ENCODE results near the gene RASSF5. TPM values are rescaled to one million over a fixed set of nuclear protein-coding genes. Genes with fewer than 3 reads are reported as not detected.
"Not testable (repeated sequence)": the region's sequence is repeated elsewhere in the genome, so short reads cannot be mapped to it uniquely, and the experiment has no call there.

The RASSF5 gene
- total RNA-seq, 1 donor from 2014 or later = 116 TPM

GRCh38 chr1:206608108-206608698, 100.9 kb downstream of the RASSF5 start:
- Mint-ChIP-seq H3K4me3 (no peak overlapping the region), H3K27ac (peak overlapping the region; percentile 86), H3K4me1 (peaks cover 30% of the 10 kb centered on the region), H3K9me3 (no peaks in the 10 kb centered on the region), H3K27me3 (no peaks in the 10 kb centered on the region), H3K36me3 (ENCODE audit: low read depth) (peaks cover 69% of the 10 kb centered on the region)
- POLR2A ChIA-PET = no interaction called here
- intact Hi-C loops (cut with micrococcal nuclease) = loop anchor here (1.0 kb wide), 2 partner anchors 56 to 374 kb away; no protein-coding TSS in a partner anchor
- peak; percentile 32 for DNase-seq
- TF ChIP-seq, protein P1, sequence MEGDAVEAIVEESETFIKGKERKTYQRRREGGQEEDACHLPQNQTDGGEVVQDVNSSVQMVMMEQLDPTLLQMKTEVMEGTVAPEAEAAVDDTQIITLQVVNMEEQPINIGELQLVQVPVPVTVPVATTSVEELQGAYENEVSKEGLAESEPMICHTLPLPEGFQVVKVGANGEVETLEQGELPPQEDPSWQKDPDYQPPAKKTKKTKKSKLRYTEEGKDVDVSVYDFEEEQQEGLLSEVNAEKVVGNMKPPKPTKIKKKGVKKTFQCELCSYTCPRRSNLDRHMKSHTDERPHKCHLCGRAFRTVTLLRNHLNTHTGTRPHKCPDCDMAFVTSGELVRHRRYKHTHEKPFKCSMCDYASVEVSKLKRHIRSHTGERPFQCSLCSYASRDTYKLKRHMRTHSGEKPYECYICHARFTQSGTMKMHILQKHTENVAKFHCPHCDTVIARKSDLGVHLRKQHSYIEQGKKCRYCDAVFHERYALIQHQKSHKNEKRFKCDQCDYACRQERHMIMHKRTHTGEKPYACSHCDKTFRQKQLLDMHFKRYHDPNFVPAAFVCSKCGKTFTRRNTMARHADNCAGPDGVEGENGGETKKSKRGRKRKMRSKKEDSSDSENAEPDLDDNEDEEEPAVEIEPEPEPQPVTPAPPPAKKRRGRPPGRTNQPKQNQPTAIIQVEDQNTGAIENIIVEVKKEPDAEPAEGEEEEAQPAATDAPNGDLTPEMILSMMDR (IDR thresholded peaks at IDR 0.05) = peak; percentile 29
- no peak for ATAC-seq (ENCODE audit: low read depth)
- CTCF ChIA-PET = interaction anchor here (0.5 to 4.6 kb wide), 12 partner anchors 15 to 374 kb away, joined by 3 to 23 read pairs (median 4); no protein-coding TSS in a partner anchor

DNA sequence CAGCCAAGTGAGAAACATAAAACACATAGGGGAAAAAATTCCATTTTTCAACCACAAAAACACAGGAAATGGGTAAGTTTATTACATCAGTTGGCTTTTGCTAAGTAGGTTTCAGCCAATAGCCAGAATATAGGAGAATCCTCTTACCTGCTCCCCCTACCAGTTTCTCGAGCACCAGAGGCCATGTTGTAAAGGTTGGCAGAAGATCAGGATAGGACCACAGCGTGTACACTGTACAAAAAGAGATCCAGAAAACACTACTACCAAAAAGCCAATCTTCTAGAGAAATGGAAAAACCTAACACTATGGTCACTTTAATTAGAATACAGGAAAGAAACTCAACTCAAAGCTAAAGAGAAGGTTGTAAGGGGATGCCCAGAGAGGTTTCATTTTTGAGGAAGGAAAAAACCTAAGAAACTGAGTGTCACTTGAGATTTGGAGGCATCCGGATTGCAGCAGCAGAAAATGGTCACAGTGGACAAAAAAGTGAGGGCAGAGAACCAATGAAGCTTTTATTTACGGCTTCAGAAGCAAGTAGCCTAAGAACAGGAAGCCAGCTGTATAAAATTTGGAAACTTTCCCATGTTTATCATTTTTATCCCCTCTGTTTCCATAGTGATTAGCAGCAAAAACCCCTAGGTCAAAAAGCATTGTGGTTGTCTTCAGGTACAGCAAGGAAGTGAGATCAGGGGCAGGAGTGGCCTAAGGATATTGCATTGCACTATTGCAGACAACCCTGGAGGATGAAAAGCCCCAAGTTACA, 102.1 kb downstream of the RASSF5 start:
- no peaks in the 10 kb centered on the region for H3K9me3 Mint-ChIP-seq
- no peaks in the 10 kb centered on the region for H3K27me3 Mint-ChIP-seq
- peak overlapping the region; percentile 30 for H3K4me3 Mint-ChIP-seq
- ChIA-PET CTCF (interaction anchor here (0.9 to 4.6 kb wide), 11 partner anchors 17 to 890 kb away, joined by 3 to 23 read pairs (median 4); no protein-coding TSS in a partner anchor), POLR2A (interaction anchor here (0.7 to 3.5 kb wide), 2 partner anchors 65 to 138 kb away, joined by 3 to 15 read pairs; partner anchors contain the start of gene IKBKE)
- intact Hi-C loops (cut with micrococcal nuclease) = no loop called here
- H3K27ac Mint-ChIP-seq = peak overlapping the region; percentile 86
- TF ChIP-seq, protein P1 (IDR thresholded peaks at IDR 0.05) = no peak
- peaks cover 58% of the 10 kb centered on the region for H3K36me3 Mint-ChIP-seq (ENCODE audit: low read depth)
- ATAC-seq (ENCODE audit: low read depth) (no peak), DNase-seq (no peak)
- H3K4me1 Mint-ChIP-seq = peaks cover 30% of the 10 kb centered on the region

- peak; percentile 95 for DNase-seq
- ATAC-seq (ENCODE audit: low read depth) = peak; percentile 98
- Mint-ChIP-seq H3K4me1 (peaks cover 30% of the 10 kb centered on the region), H3K27ac (peak within 1 kb of the TSS; percentile 97), H3K4me3 (peak within 1 kb of the TSS; percentile 96), H3K27me3 (no peaks in the 10 kb centered on the region), H3K36me3 (ENCODE audit: low read depth) (peaks cover 33% of the 10 kb centered on the region), H3K9me3 (no peaks in the 10 kb centered on the region)
- CTCF ChIA-PET = interaction anchor here (0.5 to 4.6 kb wide), 13 partner anchors 16 to 321 kb away, joined by 3 to 23 read pairs (median 5); partner anchors contain the start of genes DYRK3 and IKBKE
- TF ChIP-seq, protein P1 (IDR thresholded peaks at IDR 0.05) = peak; percentile 72
- intact Hi-C loops (cut with micrococcal nuclease) = loop anchor here (1.0 to 5.0 kb wide), 7 partner anchors 23 to 440 kb away; partner anchors contain the start of genes DYRK3, PFKFB2 and YOD1
- POLR2A ChIA-PET = interaction anchor here (0.6 to 3.5 kb wide), 19 partner anchors 9 to 438 kb away, joined by 3 to 15 read pairs (median 5); partner anchors contain the start of genes DYRK3 and IKBKE
These were observed 105.0 kb downstream of the RASSF5 start, which contains the start of gene EIF2D for GRCh38 chr1:206612129-206612876. Gene EIF2D (minus strand): TSS chr1:206612465. CDS start chr1:206612342, 123 bp downstream.

DNA sequence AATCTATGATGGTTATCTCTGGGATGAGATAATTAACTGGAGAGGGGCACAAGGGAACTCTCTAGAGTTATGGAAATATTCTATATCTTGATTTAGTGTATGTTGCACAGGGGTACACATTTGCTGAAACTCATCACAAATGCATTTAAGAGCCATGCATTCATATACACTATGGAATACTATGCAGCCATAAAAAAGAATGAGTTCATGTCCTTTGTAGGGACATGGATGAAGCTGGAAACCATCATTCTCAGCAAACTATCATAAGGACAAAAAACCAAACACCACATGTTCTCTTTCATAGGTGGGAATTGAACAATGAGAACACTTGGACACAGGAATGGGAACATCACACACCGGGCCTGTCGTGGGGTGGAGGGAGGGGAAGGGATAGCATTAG, 119.1 kb downstream of the RASSF5 start:
- H3K36me3 Mint-ChIP-seq (ENCODE audit: low read depth); H3K4me1 Mint-ChIP-seq; H3K27ac Mint-ChIP-seq; H3K4me3 Mint-ChIP-seq; H3K27me3 Mint-ChIP-seq; POLR2A ChIA-PET; intact Hi-C loops (cut with micrococcal nuclease); ATAC-seq (ENCODE audit: low read depth); DNase-seq; H3K9me3 Mint-ChIP-seq: not testable (repeated sequence)
- CTCF ChIA-PET = interaction anchor here (1.4 kb wide), 1 partner anchor 34 kb away, joined by 5 read pairs; no protein-coding TSS in a partner anchor

DNA sequence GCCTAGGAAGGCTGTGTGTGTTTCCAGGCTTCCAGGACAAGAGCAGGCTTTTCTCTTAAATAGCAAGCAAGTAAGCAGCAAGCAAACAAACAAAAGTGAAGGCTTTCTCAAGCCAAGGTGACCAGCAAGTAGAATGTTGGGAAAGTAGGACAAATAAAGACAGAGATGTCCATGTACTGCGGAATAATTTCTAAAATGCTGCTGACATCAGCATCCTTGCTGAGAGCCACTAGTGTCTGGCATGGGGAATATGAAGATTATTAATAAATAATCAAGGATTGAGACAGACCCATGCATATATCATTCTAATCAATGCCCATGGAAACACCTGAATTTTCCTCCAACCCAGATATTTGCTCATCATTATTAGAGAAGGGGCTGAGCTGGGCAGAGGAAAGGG, 121.6 kb downstream of the RASSF5 start:
- Mint-ChIP-seq H3K27ac (no peak overlapping the region), H3K4me3 (no peak overlapping the region), H3K36me3 (ENCODE audit: low read depth) (no peaks in the 10 kb centered on the region), H3K27me3 (peaks cover 6% of the 10 kb centered on the region), H3K4me1 (no peaks in the 10 kb centered on the region), H3K9me3 (no peaks in the 10 kb centered on the region)
- ATAC-seq (ENCODE audit: low read depth) = no peak
- intact Hi-C loops (cut with micrococcal nuclease) = no loop called here
- ChIA-PET POLR2A (no interaction called here), CTCF (interaction anchor here (3.3 to 7.6 kb wide), 2 partner anchors 35 to 353 kb away, joined by 43 to 125 read pairs; no protein-coding TSS in a partner anchor)
- DNase-seq = no peak
- TF ChIP-seq, protein P1 (IDR thresholded peaks at IDR 0.05) = no peak

Data from activated B cell treated with CpG ODN at 0.5 μM for 24 hours (primary cell).